HL-60/S4 treated with retinoic acid at 250 ng/mL for 4 days and 3 days (cell line): ENCODE data around the gene SERPINC1.
"Not testable (repeated sequence)": the region's sequence is repeated elsewhere in the genome, so short reads cannot be mapped to it uniquely, and the experiment has no call there.

ENCODE experiments used
- in situ Hi-C: fragments of 300-500 bp; cut with MboI; formaldehyde crosslinking; loops from 2 replicates; pipeline ENCODE4 v1.7.0; 2022; ENCODE audit warnings: low sequenced_read_pairs

The SERPINC1 gene

GRCh38 chr1:173863224-173864161, 53.6 kb downstream of the SERPINC1 start:
- in situ Hi-C loops: no loop called here

GRCh38 chr1:173862769-173863223, 54.3 kb downstream of the SERPINC1 start:
- in situ Hi-C loops: no loop called here

- in situ Hi-C loops: not testable (repeated sequence)
Measured at GRCh38 chr1:173862146-173862768, 54.9 kb downstream of the SERPINC1 start.

GRCh38 chr1:173861731-173862145, 55.4 kb downstream of the SERPINC1 start:
- in situ Hi-C loops: no loop called here

GRCh38 chr1:173860065-173860464, 57.1 kb downstream of the SERPINC1 start:
- in situ Hi-C loops: no loop called here

- in situ Hi-C loops: not testable (repeated sequence)
Measured at GRCh38 chr1:173859547-173859946, 57.6 kb downstream of the SERPINC1 start.

- in situ Hi-C loops: no loop called here
Measured at GRCh38 chr1:173857363-173857917, 59.7 kb downstream of the SERPINC1 start.

GRCh38 chr1:173856903-173857302, 60.2 kb downstream of the SERPINC1 start:
- in situ Hi-C loops: no loop called here

- in situ Hi-C loops: no loop called here
Measured at GRCh38 chr1:173856014-173856413, 61.1 kb downstream of the SERPINC1 start.
